K562 (cell line): ENCODE data around the gene RHBG. TPM values are rescaled to one million over a fixed set of nuclear protein-coding genes. Genes with fewer than 3 reads are reported as not detected.
A peak's percentile ranks its signal among the peaks of the same experiment; 100 is the strongest.
"Not testable (repeated sequence)": the region's sequence is repeated elsewhere in the genome, so short reads cannot be mapped to it uniquely, and the experiment has no call there.

Experiments used
- ATAC-seq: fragments of 200-7000 bp; cut with Tn5 transposase; 3 replicates; pipeline ENCODE4 v1.9.1; 2020; ENCODE audit warnings: moderate library complexity
- BruUV-seq: library from RNA; stranded (reverse); fragments of 400-500 nt; replicated peaks from 2 replicates; lab custom pipeline; 2021; lab: Mats Ljungman, UMichigan
- CTCF ChIA-PET: fragments of 300-600 bp; formaldehyde crosslinking; extraction: SDS; loops from one replicate; lab custom pipeline; 2021; ENCODE audit warnings: low intra/inter-chr PET ratio; lab: Yijun Ruan, JAX
- POLR2A ChIA-PET: fragments of 300-600, 350-650 bp; sonication (Branson Sonifier 250); formaldehyde crosslinking; extraction: SDS; loops from one replicate; lab custom pipeline; 2021; ENCODE audit warnings: antibody characterized with exemption, inconsistent platforms; lab: Yijun Ruan, JAX
- DNase-seq, 4 experiments: peaks; one replicate each; pipeline versions ENCODE4 v3.0.0 to v3.0.0-alpha.2; 2011 to 2018; ENCODE audit warnings: low spot score in 3 of 4, mixed read lengths in 3 of 4; ENCODE audit errors: extremely low read depth in 1 of 4
- FAIRE-seq: peaks from 2 replicates; lab custom pipeline; 2011; peaks lifted over from hg19 to GRCh38; lab: Jason Lieb, UNC
- H2AFZ ChIP-seq: 2 replicates; pipeline ENCODE4 v1.6.0; 2011; ENCODE audit warnings: low read depth, low read length, control low read depth, inconsistent platforms
- H3K27ac ChIP-seq: fragments of 200-600 bp; 3 replicates; pipeline ENCODE4 v1.8.0; 2011; ENCODE audit warnings: low read depth, mild to moderate bottlenecking, control low read depth, inconsistent platforms, low read length, moderate library complexity, mixed read lengths; ENCODE audit errors: extremely low read depth
- H3K27me3 ChIP-seq, 2 experiments: fragments of 300-600 bp in 1 of 2; 2 replicates in 1 of 2; 3 replicates in 1 of 2; pipeline versions ENCODE4 v1.6.0 to v1.8.0; 2011; ENCODE audit warnings: inconsistent platforms in 2 of 2, low read length in 2 of 2, mild to moderate bottlenecking in 1 of 2, mixed read lengths in 1 of 2, moderate library complexity in 1 of 2; ENCODE audit not compliant: control insufficient read depth in 2 of 2, insufficient read depth in 2 of 2
- H3K36me3 ChIP-seq: fragments of 300-600 bp; 3 replicates; pipeline ENCODE4 v1.8.0; 2011; ENCODE audit warnings: mild to moderate bottlenecking, low read length, inconsistent platforms; ENCODE audit not compliant: control insufficient read depth, insufficient read depth
- H3K4me1 ChIP-seq, 2 experiments: fragments of 200-600 bp in 1 of 2; replicated peaks in 1 of 2; 2 replicates in 1 of 2; 3 replicates in 1 of 2; pipeline versions ENCODE4 v1.5.1 to v1.8.0; 2011; ENCODE audit warnings: inconsistent platforms in 2 of 2, low read length in 2 of 2, mild to moderate bottlenecking in 1 of 2, mixed read lengths in 1 of 2, moderate library complexity in 1 of 2; ENCODE audit not compliant: control insufficient read depth in 2 of 2, insufficient read depth in 2 of 2
- H3K4me2 ChIP-seq: 2 replicates; pipeline ENCODE4 v1.6.1; 2011; ENCODE audit warnings: low read length, control low read depth, inconsistent platforms, mixed read lengths; ENCODE audit not compliant: insufficient read depth
- H3K4me3 ChIP-seq: fragments of 200-600 bp; sonication (generic), shearing (Covaris generic); 2 replicates; pipeline ENCODE4 v1.5.1; 2016; ENCODE audit warnings: control low read depth, inconsistent platforms
- H3K79me2 ChIP-seq: fragments of 200-600 bp; 3 replicates; pipeline ENCODE4 v1.8.0; 2011; ENCODE audit warnings: low read length, inconsistent platforms; ENCODE audit not compliant: control insufficient read depth, insufficient read depth
- H3K9ac ChIP-seq, 2 experiments: 2 replicates each; pipeline versions ENCODE4 v1.6.0 to v1.6.1; 2011; ENCODE audit warnings: low read depth in 2 of 2, low read length in 2 of 2, control low read depth in 1 of 2, inconsistent platforms in 1 of 2, mild to moderate bottlenecking in 1 of 2, mixed read lengths in 1 of 2; ENCODE audit not compliant: insufficient read depth in 1 of 2
- H3K9me1 ChIP-seq: one replicate; pipeline ENCODE4 v1.6.0; 2011; ENCODE audit warnings: inconsistent platforms, mild to moderate bottlenecking, low read length, moderate library complexity; ENCODE audit not compliant: control insufficient read depth, insufficient read depth
- H3K9me3 ChIP-seq: replicated peaks from 2 replicates; pipeline ENCODE4 v1.5.1; 2011; ENCODE audit warnings: low read depth, low read length, inconsistent platforms; ENCODE audit not compliant: control insufficient read depth, insufficient read depth
- H4K20me1 ChIP-seq: replicated peaks from 2 replicates; pipeline ENCODE4 v1.6.1; 2011; ENCODE audit warnings: low read length, inconsistent platforms, mixed read lengths; ENCODE audit not compliant: control insufficient read depth, insufficient read depth
- BRD9 ChIP-seq: fragments of 450-650 bp; IDR thresholded peaks from 2 replicates; pipeline ENCODE4 v1.6.1; 2018; ENCODE audit warnings: low read depth; ENCODE audit not compliant: partially characterized antibody
- BRF1 ChIP-seq: IDR thresholded peaks from 3 replicates; pipeline ENCODE4 v1.6.1; 2011; ENCODE audit warnings: borderline replicate concordance, mild to moderate bottlenecking; ENCODE audit not compliant: insufficient read length; ENCODE audit errors: extremely low read depth
- CC2D1A ChIP-seq: fragments of 450-650 bp; IDR thresholded peaks from 2 replicates; pipeline ENCODE4 v1.6.1; 2017; ENCODE audit warnings: mild to moderate bottlenecking
- ETS2 ChIP-seq: IDR thresholded peaks from 2 replicates; pipeline ENCODE4 v1.6.1; 2016; ENCODE audit warnings: borderline replicate concordance, missing genetic modification characterization, mild to moderate bottlenecking, moderate library complexity, missing compliant biosample characterization; ENCODE audit not compliant: poor library complexity, severe bottlenecking
- GTF2F1 ChIP-seq: IDR thresholded peaks from 2 replicates; pipeline ENCODE4 v1.6.1; 2011; ENCODE audit warnings: low read depth, low read length, improper control_type of control experiment
- HMBOX1 ChIP-seq: sonication (generic); IDR thresholded peaks from 2 replicates; pipeline ENCODE4 v1.6.1; 2016
- IRF9 ChIP-seq: fragments of 450-650 bp; IDR thresholded peaks from 2 replicates; pipeline ENCODE4 v1.6.1; 2016; ENCODE audit warnings: missing biosample characterization, missing genetic modification characterization
- MEIS2 ChIP-seq: fragments of 450-650 bp; IDR thresholded peaks from 2 replicates; pipeline ENCODE4 v1.6.1; 2014; ENCODE audit warnings: mild to moderate bottlenecking; ENCODE audit not compliant: partially characterized antibody
- SP1 ChIP-seq: sonication (generic); formaldehyde crosslinking; IDR thresholded peaks from 2 replicates; pipeline ENCODE4 v1.8.1; 2022; ENCODE audit warnings: mild to moderate bottlenecking, missing genetic modification reagents
- TEAD4 ChIP-seq, 2 experiments: sonication (generic) in 1 of 2; formaldehyde crosslinking in 1 of 2; IDR thresholded peaks; 2 replicates each; pipeline versions ENCODE4 v1.6.1 to v1.8.0; 2012 to 2022; ENCODE audit warnings: borderline replicate concordance in 1 of 2, inconsistent platforms in 1 of 2, low read length in 1 of 2, mild to moderate bottlenecking in 1 of 2, missing genetic modification reagents in 1 of 2
- WGBS: fragments of 100-300 bp; shearing (Covaris generic); methylation state at CpG from one replicate; pipeline ENCODE4 v1.1.6; 2016; ENCODE audit warnings: low coverage, mixed read lengths; ENCODE audit not compliant: insufficient coverage; ENCODE audit errors: missing lambda C conversion rate; 5-methylcytosine and 5-hydroxymethylcytosine counted together
- in situ Hi-C: fragments of 300-500 bp; cut with MboI; formaldehyde crosslinking; loops from 4 replicates; pipeline ENCODE4 v1.15.0; 2018; ENCODE audit warnings: inconsistent platforms, mixed read lengths
- intact Hi-C: fragments of 100-400 bp; cut with micrococcal nuclease; formaldehyde crosslinking; loops from 2 replicates; pipeline ENCODE4 v1.14.2; 2022
- polyA plus RNA-seq, 8 experiments: library from polyadenylated mRNA; depleted of rRNA in 4 of 8; stranded (reverse) in 5 of 8; unstranded in 3 of 8; fragments of >200 nt; fragmentation: Nextera tagmentation in 2 of 8; fragmentation: Illumina TruSeq in 1 of 8; extraction: Ambion mirVana in 2 of 8; extraction: Trizol in 1 of 8; gene quantifications; 2 replicates each; pipeline versions ENCODE4 v1.2.1 to v1.2.3, GENCODE V29; 2011 to 2014; ENCODE audit warnings: inconsistent platforms in 1 of 8, missing spikeins in 1 of 8
- total RNA-seq, 7 experiments: library from RNA; depleted of rRNA in 6 of 7; stranded (reverse); fragments of >200 nt in 6 of 7; fragmentation: Illumina TruSeq in 2 of 7; extraction: Trizol in 2 of 7; gene quantifications; 2 replicates each; pipeline versions ENCODE4 v1.2.1 to v1.2.3, GENCODE V29; 2011 to 2021; ENCODE audit warnings: low replicate concordance in 1 of 7

RHBG gene
- total and polyA plus RNA-seq, 9 of the 15 experiments (the other 6 are each of a cell fraction or from before 2014, with no cell fraction given): not detected

- H3K4me3 ChIP-seq, intact Hi-C loops, BruUV-seq, H3K9ac ChIP-seq, H3K79me2 ChIP-seq, H3K9me1 ChIP-seq, in situ Hi-C loops, H3K4me1 ChIP-seq, H3K27me3 ChIP-seq, H3K4me2 ChIP-seq, H2AFZ ChIP-seq, DNase-seq, H4K20me1 ChIP-seq, H3K9me3 ChIP-seq, ATAC-seq, CTCF ChIA-PET, FAIRE-seq, H3K27ac ChIP-seq: not testable (repeated sequence)
- WGBS: 98% methylated on average over 8 of the region's 9 CpGs
- peaks cover 84% of the 10 kb centered on the region for H3K36me3 ChIP-seq
- POLR2A ChIA-PET: interaction anchor here (0.6 to 1.3 kb wide), 3 partner anchors 16 to 28 kb away, joined by 3 to 5 read pairs (median 3); partner anchors contain the start of gene GLMP
Measured at GRCh38 chr1:156323179-156323578, 45.8 kb upstream of the RHBG start.

GRCh38 chr1:156336242-156336641 is 32.8 kb upstream of the RHBG start:
- ChIA-PET POLR2A (interaction anchor here (1.5 kb wide), 1 partner anchor 11 kb away, joined by 3 read pairs; no protein-coding TSS in a partner anchor), CTCF (no interaction called here)
- no peaks in the 10 kb centered on the region for H3K9me1 ChIP-seq
- H3K4me1 ChIP-seq: peaks cover 0 to 9% of the 10 kb centered on the region in 2 experiments; a peak in 3 of 5 replicates
- peaks cover 55% of the 10 kb centered on the region for H3K36me3 ChIP-seq
- peaks cover 60% of the 10 kb centered on the region for H3K79me2 ChIP-seq
- 0 out of 3 replicates have a peak overlapping the region, but pooled peaks have one; percentile 40 for H3K27ac ChIP-seq
- WGBS: 13% methylated on average over 4 of the region's 4 CpGs
- DNase-seq (peak in 3 of 4 experiments; percentile 34 to 56 (median 36)), FAIRE-seq (no peak), ATAC-seq (peak; percentile 47)
- no peaks in the 10 kb centered on the region for H3K9me3 ChIP-seq
- H3K4me3 ChIP-seq: peak overlapping the region; percentile 63
- intact Hi-C loops: loop anchor here (5.0 kb wide), 1 partner anchor 166 kb away; the partner anchor contains the start of gene MEF2D
- H2AFZ ChIP-seq: no peak overlapping the region
- peaks cover 20% of the 10 kb centered on the region for H4K20me1 ChIP-seq
- peak overlapping the region in 1 of 2 experiments; percentile 96; a peak in 2 of 4 replicates for H3K9ac ChIP-seq
- H3K4me2 ChIP-seq: peak overlapping the region; percentile 90
- no peaks in the 10 kb centered on the region for H3K27me3 ChIP-seq
- in situ Hi-C loops: no loop called here
- BruUV-seq: no TSS peak
- TF ChIP-seq SP1 (CRISPR knock-in tag): 0 out of 2 replicates have a peak, but pooled peaks have one; percentile 16
- TF ChIP-seq BRF1: no peak
- TF ChIP-seq BRD9: peak; percentile 70
- TF ChIP-seq IRF9 (tag): no peak
- TF ChIP-seq HMBOX1: 0 out of 2 replicates have a peak, but pooled peaks have one; percentile 26
- no peak for TF ChIP-seq CC2D1A
- TF ChIP-seq MEIS2: peak; percentile 3
- TF ChIP-seq GTF2F1: no peak
- no peak for TF ChIP-seq ETS2
- 0 out of 2 replicates have a peak, but pooled peaks have one; percentile 15 for TF ChIP-seq TEAD4 (IDR thresholded peaks at IDR 0.05; ENCODE audit: low read length)
- no peak for TF ChIP-seq TEAD4 (CRISPR knock-in tag; IDR thresholded peaks at IDR 0.05; ENCODE audit: borderline replicate concordance)
